ENCODE measurements around the gene SRRM2.

GRCh38 chr16:2798723-2799204 is 46.3 kb downstream of the SRRM2 start:
- TF ChIP-seq CTCF (IDR thresholded peaks at IDR 0.05; ENCODE audit: insufficient read depth, low read length) (no peak), POLR2AphosphoS5 (IDR thresholded peaks at IDR 0.05; ENCODE audit: low read depth) (no peak), REST (IDR thresholded peaks at IDR 0.05; ENCODE audit: insufficient replicate concordance, low read depth) (no peak)
